MM.1S (cell line): ENCODE data around the gene NGDN.

Experiments
- DNase-seq: peaks from one replicate; pipeline ENCODE4 v3.0.0-alpha.2; 2015
- H2AFZ ChIP-seq: fragments of 300-600 bp; sonication (generic); 2 replicates; pipeline ENCODE4 v1.6.0; 2016; ENCODE audit warnings: antibody characterized with exemption, low read length
- H3F3A ChIP-seq: fragments of 300-600 bp; sonication (generic); 2 replicates; pipeline ENCODE4 v1.6.1; 2016; ENCODE audit warnings: mild to moderate bottlenecking, antibody characterized with exemption, low read length, moderate library complexity, mixed read lengths; ENCODE audit not compliant: insufficient read depth
- H3K27ac ChIP-seq: fragments of 300-600 bp; sonication (generic); 2 replicates; pipeline ENCODE4 v1.5.1; 2016; ENCODE audit warnings: mild to moderate bottlenecking, low read length
- H3K27me3 ChIP-seq: fragments of 300-600 bp; sonication (generic); replicated peaks from 2 replicates; pipeline ENCODE4 v1.6.0; 2016; ENCODE audit warnings: low read length; ENCODE audit not compliant: insufficient read depth
- H3K36me3 ChIP-seq: fragments of 300-600 bp; sonication (generic); replicated peaks from 2 replicates; pipeline ENCODE4 v1.6.1; 2016; ENCODE audit warnings: mild to moderate bottlenecking, low read length, mixed read lengths; ENCODE audit not compliant: insufficient read depth
- H3K4me1 ChIP-seq: fragments of 300-600 bp; sonication (generic); 2 replicates; pipeline ENCODE4 v1.6.1; 2016; ENCODE audit warnings: low read length, mixed read lengths
- H3K4me2 ChIP-seq: fragments of 300-600 bp; sonication (generic); 2 replicates; pipeline ENCODE4 v1.6.0; 2016; ENCODE audit warnings: low read depth, low read length
- H3K4me3 ChIP-seq: fragments of 300-600 bp; sonication (generic); 2 replicates; pipeline ENCODE4 v1.5.1; 2016; ENCODE audit warnings: low read length, mixed read lengths
- H3K79me2 ChIP-seq: fragments of 300-600 bp; sonication (generic); 2 replicates; pipeline ENCODE4 v1.6.1; 2016; ENCODE audit warnings: mixed run types, low read length, mixed read lengths
- H3K9ac ChIP-seq: fragments of 300-600 bp; sonication (generic); 2 replicates; pipeline ENCODE4 v1.6.1; 2016; ENCODE audit warnings: low read length, mixed read lengths
- H3K9me2 ChIP-seq: fragments of 300-600 bp; sonication (generic); replicated peaks from 2 replicates; pipeline ENCODE4 v1.6.1; 2016; ENCODE audit warnings: mild to moderate bottlenecking, low read length, mixed read lengths; ENCODE audit not compliant: insufficient read depth
- H3K9me3 ChIP-seq: fragments of 300-600 bp; sonication (generic); replicated peaks from 2 replicates; pipeline ENCODE4 v1.6.1; 2016; ENCODE audit warnings: mild to moderate bottlenecking, low read length, mixed read lengths; ENCODE audit not compliant: insufficient read depth
- H4K20me1 ChIP-seq: fragments of 300-600 bp; sonication (generic); 2 replicates; pipeline ENCODE4 v1.6.1; 2016; ENCODE audit warnings: mild to moderate bottlenecking, low read length, moderate library complexity, mixed read lengths; ENCODE audit not compliant: insufficient read depth
- EZH2 ChIP-seq: fragments of 300-600 bp; sonication (generic); optimal IDR thresholded peaks from 2 replicates; pipeline ENCODE3; 2017; ENCODE audit warnings: low read depth, mild to moderate bottlenecking, antibody characterized with exemption, low read length, mixed read lengths
- EZH2phosphoT487 ChIP-seq: fragments of 300-600 bp; sonication (generic); IDR thresholded peaks from 2 replicates; pipeline ENCODE4 v1.6.1; 2018; ENCODE audit warnings: antibody characterized with exemption, low read length
- TF ChIP-seq, protein P1 (sequence below): fragments of 300-600 bp; sonication (generic); IDR thresholded peaks from 2 replicates; pipeline ENCODE4 v1.5.1; 2016; ENCODE audit warnings: antibody characterized with exemption, low read length, mixed read lengths

The NGDN gene

DNA sequence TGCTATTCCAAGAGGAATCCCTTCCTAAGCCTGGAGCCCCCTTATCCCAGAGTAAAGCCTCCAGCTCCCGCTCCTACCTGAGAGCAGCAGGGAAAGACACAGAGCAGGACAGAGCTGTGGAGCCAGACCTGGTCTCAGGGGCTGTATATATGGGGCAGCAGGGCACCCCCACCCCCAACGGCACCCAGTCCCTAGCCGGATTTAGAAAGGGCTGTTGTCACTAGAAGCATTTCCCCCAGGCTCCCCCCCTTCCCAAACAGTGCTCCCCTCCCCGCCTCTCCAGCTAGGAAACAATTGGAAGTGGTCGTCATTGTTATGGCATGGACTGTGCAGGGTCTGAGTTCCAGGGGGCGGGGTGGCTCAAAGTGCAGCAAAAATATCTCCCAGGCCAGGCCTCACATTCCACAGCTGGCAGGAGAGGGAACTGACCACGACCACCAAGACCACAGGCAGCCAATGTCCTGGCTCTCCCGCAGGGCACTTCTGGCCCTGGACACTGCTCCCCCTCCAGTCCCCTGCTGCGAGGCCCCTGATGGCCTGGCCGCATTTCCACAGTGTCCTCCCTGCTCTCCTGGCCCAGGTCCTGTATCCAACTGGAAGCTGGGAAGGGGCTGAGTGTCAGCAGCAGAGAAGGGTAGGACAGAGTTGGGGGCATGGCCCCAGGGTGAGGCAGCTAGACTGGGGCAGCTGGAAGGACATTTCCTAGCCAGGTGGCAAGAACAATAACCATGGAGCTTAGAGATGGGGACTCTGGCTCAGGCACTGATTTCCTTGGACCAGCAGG lies 33.8 kb upstream of the NGDN start, which contains the start of gene MYH7:
MYH7 (minus strand) TSS at position 118 of the 784 bp plus-strand sequence. CDS start 1,928 bp downstream, outside the sequence.
- Histone ChIP-seq H3K9me3 (no peaks in the 10 kb centered on the region), H4K20me1 (no peaks in the 10 kb centered on the region), H3K36me3 (no peaks in the 10 kb centered on the region), H3K9me2 (no peaks in the 10 kb centered on the region), H3K4me2 (no peak within 1 kb of the TSS), H3K27ac (no peak within 1 kb of the TSS), H3K27me3 (no peaks in the 10 kb centered on the region), H3K79me2 (no peaks in the 10 kb centered on the region), H3K4me1 (no peaks in the 10 kb centered on the region), H3K9ac (no peak within 1 kb of the TSS), H3F3A (no peaks in the 10 kb centered on the region), H3K4me3 (no peak within 1 kb of the TSS), H2AFZ (no peak within 1 kb of the TSS)
- no peak for TF ChIP-seq EZH2phosphoT487
- no peak for TF ChIP-seq EZH2
- no peak for DNase-seq

DNA sequence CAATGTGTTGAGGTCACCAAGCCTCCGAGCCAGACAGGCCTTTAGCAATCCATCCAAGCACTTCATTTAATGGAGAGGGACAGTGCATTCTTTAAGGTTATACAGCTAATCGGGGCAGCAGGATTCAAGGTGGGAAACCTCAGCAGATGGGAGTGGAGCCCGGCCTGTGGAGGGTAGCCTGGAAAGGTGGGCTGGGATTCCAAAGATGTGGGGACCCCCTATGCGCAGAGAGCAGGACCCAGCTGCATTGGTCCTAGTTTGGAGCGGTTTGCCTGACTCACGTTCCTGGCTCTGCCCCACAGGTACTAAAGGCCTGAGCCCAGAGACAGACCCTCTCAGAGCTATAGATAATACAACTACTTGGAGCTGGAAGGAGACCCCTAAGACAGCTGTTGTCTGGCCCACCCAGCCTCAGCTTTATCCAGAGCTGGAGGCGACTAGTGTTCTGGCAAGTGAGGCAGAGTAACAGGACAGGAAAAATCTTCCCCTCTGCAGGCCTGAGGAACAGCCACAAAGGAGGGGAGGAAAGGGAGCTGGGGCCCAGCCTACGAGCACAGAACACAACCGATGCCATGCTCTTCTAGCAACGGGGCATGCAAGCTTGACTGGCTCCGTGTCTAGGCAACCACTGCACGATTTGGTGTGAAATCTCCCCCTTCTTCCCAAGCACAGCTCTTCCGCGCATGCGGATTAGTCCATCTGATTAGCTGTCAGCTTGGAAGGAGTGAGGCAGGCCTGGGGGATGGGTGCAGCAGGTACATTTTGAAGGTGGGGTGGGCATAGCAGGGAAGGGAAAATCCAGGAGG lies 33.0 kb upstream of the NGDN start:
- Histone ChIP-seq H3K9ac (no peak overlapping the region), H3K79me2 (no peaks in the 10 kb centered on the region), H3K4me1 (no peaks in the 10 kb centered on the region), H3K36me3 (no peaks in the 10 kb centered on the region), H2AFZ (no peak overlapping the region), H4K20me1 (no peaks in the 10 kb centered on the region), H3K27ac (no peak overlapping the region), H3K9me3 (no peaks in the 10 kb centered on the region), H3K27me3 (no peaks in the 10 kb centered on the region), H3K4me3 (no peak overlapping the region), H3K9me2 (no peaks in the 10 kb centered on the region), H3F3A (no peaks in the 10 kb centered on the region), H3K4me2 (no peak overlapping the region)
- DNase-seq: no peak
- no peak for TF ChIP-seq EZH2phosphoT487

DNA sequence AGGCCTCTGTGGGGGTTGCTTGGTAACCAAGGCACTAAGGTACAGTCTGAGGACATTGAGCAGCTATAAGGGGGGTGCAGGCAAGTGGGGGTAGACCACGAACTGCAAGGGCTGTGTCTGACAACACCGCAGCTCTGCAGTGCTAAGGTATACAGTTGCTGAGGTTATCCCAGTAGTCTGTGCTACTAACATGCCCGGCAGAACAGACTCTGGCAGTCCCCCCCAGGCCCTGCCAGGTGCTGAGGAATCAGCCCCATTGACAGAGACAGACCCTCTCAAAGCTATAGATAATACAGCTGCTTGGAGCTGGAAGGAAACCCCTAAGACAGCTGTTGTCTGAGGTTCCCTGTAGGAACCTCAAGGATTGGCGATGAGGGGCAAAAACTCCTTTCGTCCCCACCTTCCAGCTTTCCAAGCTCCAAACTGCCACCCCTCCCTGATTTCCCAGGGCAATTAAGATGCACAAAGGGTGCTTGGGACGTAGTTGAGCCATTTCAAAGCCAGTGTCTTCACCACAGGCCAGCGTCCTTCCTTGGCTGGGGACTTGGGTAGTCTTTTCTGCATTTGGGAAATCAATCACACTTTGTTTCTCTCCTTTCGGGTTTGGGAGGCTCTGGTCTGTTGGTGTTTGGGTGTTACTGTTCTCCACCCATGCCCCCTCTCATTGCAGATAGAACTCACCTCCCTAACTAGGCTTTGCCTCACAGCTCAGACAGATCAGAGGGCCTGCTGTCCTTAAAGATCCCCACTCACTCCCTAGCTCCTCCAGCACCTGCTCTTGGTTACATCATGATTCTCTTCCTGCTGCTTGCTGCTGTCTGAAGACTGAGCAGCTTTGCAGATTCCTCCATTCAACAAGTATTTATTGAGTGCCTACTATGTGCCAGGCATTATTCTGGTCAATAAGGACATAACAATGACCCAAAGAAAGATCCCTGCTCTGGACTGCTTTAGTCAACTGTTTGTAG lies 32.1 kb upstream of the NGDN start:
- no peaks in the 10 kb centered on the region for H3K36me3 ChIP-seq
- H3K4me1 ChIP-seq: no peaks in the 10 kb centered on the region
- H3K4me3 ChIP-seq: no peak overlapping the region
- no peak overlapping the region for H3K27ac ChIP-seq
- H2AFZ ChIP-seq: no peak overlapping the region
- H3K9me3 ChIP-seq: no peaks in the 10 kb centered on the region
- DNase-seq: no peak
- no peaks in the 10 kb centered on the region for H4K20me1 ChIP-seq
- no peaks in the 10 kb centered on the region for H3K79me2 ChIP-seq
- no peaks in the 10 kb centered on the region for H3K9me2 ChIP-seq
- no peak overlapping the region for H3K4me2 ChIP-seq
- TF ChIP-seq EZH2: no peak
- TF ChIP-seq, protein P1, sequence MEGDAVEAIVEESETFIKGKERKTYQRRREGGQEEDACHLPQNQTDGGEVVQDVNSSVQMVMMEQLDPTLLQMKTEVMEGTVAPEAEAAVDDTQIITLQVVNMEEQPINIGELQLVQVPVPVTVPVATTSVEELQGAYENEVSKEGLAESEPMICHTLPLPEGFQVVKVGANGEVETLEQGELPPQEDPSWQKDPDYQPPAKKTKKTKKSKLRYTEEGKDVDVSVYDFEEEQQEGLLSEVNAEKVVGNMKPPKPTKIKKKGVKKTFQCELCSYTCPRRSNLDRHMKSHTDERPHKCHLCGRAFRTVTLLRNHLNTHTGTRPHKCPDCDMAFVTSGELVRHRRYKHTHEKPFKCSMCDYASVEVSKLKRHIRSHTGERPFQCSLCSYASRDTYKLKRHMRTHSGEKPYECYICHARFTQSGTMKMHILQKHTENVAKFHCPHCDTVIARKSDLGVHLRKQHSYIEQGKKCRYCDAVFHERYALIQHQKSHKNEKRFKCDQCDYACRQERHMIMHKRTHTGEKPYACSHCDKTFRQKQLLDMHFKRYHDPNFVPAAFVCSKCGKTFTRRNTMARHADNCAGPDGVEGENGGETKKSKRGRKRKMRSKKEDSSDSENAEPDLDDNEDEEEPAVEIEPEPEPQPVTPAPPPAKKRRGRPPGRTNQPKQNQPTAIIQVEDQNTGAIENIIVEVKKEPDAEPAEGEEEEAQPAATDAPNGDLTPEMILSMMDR: no peak
- TF ChIP-seq EZH2phosphoT487: no peak
- no peaks in the 10 kb centered on the region for H3F3A ChIP-seq
- H3K27me3 ChIP-seq: no peaks in the 10 kb centered on the region
- H3K9ac ChIP-seq: no peak overlapping the region
